Right atrium auricular region (tissue), 2 donors: ENCODE results near the gene DMAC2. TPM values are rescaled to one million over a fixed set of nuclear protein-coding genes. Genes with fewer than 3 reads are reported as not detected.

Source experiments
- DNase-seq: peaks from one replicate; pipeline ENCODE4 v3.0.0-alpha.2; 2019; ENCODE audit warnings: low spot score
- H3K27ac ChIP-seq, 2 donors: fragments of 200-600 bp; sonication (generic); 1 replicate in 1 of 2; 2 replicates in 1 of 2; pipeline ENCODE4 v1.5.1; 2016 to 2019
- H3K27me3 ChIP-seq, 2 donors: fragments of 200-600 bp; sonication (generic); one replicate each; pipeline versions ENCODE4 v1.5.1 to v1.6.0; 2017 to 2019
- H3K36me3 ChIP-seq: fragments of 200-600 bp; sonication (generic); one replicate; pipeline ENCODE4 v1.5.1; 2016
- H3K4me1 ChIP-seq, 2 donors: fragments of 200-600 bp; sonication (generic); one replicate each; pipeline versions ENCODE4 v1.5.1 to v1.6.0; 2017 to 2019
- H3K4me3 ChIP-seq, 2 donors: fragments of 200-600 bp; sonication (generic); 1 replicate in 1 of 2; 2 replicates in 1 of 2; pipeline ENCODE4 v1.5.1; 2017 to 2019; ENCODE audit warnings: mild to moderate bottlenecking in 1 of 2, moderate library complexity in 1 of 2
- H3K9me3 ChIP-seq, 2 donors: fragments of 200-600 bp; sonication (generic); one replicate each; pipeline ENCODE4 v1.5.1; 2019
- total RNA-seq, 2 donors: library from RNA; depleted of rRNA; stranded (reverse); fragments of >200 nt; gene quantifications; one replicate each; pipeline ENCODE4 v1.1.0, GENCODE V29; 2016
- TF ChIP-seq, protein P1 (sequence below), 2 donors: fragments of 200-600 bp; sonication (generic); IDR thresholded peaks; one replicate each; pipeline ENCODE4 v1.5.1; 2019; ENCODE audit warnings: antibody characterized with exemption in 2 of 2

DMAC2 gene
- total RNA-seq, 2 donors from 2014 or later = 63.2 to 88.7 TPM

DNA sequence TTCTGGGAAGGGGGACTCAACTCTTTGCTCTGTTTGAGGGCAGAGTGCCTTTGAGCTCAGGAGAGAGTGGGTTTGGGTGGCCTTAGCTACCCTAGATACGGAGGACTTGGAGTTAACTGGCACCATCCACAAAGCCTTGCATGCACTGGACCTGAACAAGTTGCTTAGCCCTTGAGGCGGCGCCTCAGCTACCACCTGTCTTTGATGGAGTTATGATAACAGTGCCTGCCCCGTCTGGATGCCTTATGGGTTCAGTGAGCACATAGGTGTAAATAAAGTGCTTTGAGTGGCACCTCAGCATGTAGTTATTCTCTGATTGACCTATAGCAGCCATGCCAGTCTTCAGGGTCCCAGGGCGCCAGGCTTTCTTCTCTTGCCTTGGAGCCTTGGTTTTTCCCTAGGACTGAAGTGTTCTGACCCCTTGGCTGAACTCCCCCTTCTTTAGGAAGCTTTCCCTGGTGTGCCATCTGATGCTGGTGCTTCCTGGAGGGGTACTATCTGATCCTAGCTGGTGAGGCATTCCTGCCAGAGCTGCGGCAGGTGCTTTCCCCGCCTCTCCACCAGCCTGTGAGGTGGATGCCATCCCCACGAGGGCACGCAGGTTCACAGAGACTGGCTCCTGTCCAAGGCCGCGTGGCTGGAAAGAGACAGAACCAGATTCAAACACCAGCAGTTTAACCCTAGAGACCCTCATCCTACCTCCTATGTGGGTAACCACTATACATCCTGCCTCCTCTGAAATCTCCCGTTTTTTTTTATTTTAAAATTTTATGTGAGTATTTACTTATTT, 36.3 kb downstream of the DMAC2 start:
- TF ChIP-seq, protein P1, sequence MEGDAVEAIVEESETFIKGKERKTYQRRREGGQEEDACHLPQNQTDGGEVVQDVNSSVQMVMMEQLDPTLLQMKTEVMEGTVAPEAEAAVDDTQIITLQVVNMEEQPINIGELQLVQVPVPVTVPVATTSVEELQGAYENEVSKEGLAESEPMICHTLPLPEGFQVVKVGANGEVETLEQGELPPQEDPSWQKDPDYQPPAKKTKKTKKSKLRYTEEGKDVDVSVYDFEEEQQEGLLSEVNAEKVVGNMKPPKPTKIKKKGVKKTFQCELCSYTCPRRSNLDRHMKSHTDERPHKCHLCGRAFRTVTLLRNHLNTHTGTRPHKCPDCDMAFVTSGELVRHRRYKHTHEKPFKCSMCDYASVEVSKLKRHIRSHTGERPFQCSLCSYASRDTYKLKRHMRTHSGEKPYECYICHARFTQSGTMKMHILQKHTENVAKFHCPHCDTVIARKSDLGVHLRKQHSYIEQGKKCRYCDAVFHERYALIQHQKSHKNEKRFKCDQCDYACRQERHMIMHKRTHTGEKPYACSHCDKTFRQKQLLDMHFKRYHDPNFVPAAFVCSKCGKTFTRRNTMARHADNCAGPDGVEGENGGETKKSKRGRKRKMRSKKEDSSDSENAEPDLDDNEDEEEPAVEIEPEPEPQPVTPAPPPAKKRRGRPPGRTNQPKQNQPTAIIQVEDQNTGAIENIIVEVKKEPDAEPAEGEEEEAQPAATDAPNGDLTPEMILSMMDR (IDR thresholded peaks at IDR 0.05) = no peak
- H3K4me1 ChIP-seq = peaks cover 0 to 19% of the 10 kb centered on the region in 2 donors
- DNase-seq = no peak

GRCh38 chr19:41402010-41402409, 37.7 kb downstream of the DMAC2 start:
- no peak for DNase-seq
- H3K27ac ChIP-seq = no peak overlapping the region
- H3K4me3 ChIP-seq = no peak overlapping the region
- H3K36me3 ChIP-seq = no peaks in the 10 kb centered on the region
- peaks cover 0 to 18% of the 10 kb centered on the region in 2 donors for H3K4me1 ChIP-seq
- TF ChIP-seq, protein P1 (IDR thresholded peaks at IDR 0.05) = no peak
- no peaks in the 10 kb centered on the region for H3K9me3 ChIP-seq
- H3K27me3 ChIP-seq = no peaks in the 10 kb centered on the region

More for the DNA sequence above, 36.3 kb downstream of the DMAC2 start:
- no peaks in the 10 kb centered on the region for H3K36me3 ChIP-seq
- H3K9me3 ChIP-seq = no peaks in the 10 kb centered on the region
- no peak overlapping the region for H3K4me3 ChIP-seq
- H3K27me3 ChIP-seq = no peaks in the 10 kb centered on the region
- H3K27ac ChIP-seq = peak overlapping the region in 1 of 2 donors; percentile 25

GRCh38 chr19:41401483-41401882, 38.2 kb downstream of the DMAC2 start:
- Histone ChIP-seq H3K36me3 (no peaks in the 10 kb centered on the region), H3K9me3 (no peaks in the 10 kb centered on the region), H3K4me1 (peaks cover 0 to 20% of the 10 kb centered on the region in 2 donors), H3K4me3 (no peak overlapping the region), H3K27me3 (no peaks in the 10 kb centered on the region), H3K27ac (no peak overlapping the region)
- TF ChIP-seq, protein P1 (IDR thresholded peaks at IDR 0.05) = no peak
- DNase-seq = no peak

DNA sequence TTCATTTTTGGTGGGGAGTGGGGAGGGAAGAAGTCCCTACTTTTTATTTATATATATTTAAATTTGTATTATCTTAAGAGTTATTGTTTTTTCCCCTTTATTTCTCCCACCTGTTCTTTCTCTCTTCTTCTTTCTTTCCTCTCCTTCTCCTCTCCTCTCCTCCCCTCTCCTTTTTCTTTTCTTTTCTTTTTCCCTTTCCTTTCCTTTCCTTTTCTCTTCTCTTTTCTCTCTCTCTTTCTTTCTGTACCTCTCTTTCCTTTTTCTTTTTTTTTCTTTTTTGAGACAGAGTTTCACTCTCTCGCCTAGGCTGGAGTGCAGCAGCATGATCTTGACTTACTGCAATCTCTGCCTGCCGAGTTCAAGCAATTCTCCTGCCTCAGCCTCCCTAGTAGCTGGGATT, 40.2 kb downstream of the DMAC2 start:
- H3K4me3 ChIP-seq = no peak overlapping the region
- no peaks in the 10 kb centered on the region for H3K36me3 ChIP-seq
- H3K27ac ChIP-seq = no peak overlapping the region
- no peaks in the 10 kb centered on the region for H3K9me3 ChIP-seq
- H3K4me1 ChIP-seq = peaks cover 0 to 17% of the 10 kb centered on the region in 2 donors
- no peaks in the 10 kb centered on the region for H3K27me3 ChIP-seq
- TF ChIP-seq, protein P1 (IDR thresholded peaks at IDR 0.05) = no peak
- no peak for DNase-seq

DNA sequence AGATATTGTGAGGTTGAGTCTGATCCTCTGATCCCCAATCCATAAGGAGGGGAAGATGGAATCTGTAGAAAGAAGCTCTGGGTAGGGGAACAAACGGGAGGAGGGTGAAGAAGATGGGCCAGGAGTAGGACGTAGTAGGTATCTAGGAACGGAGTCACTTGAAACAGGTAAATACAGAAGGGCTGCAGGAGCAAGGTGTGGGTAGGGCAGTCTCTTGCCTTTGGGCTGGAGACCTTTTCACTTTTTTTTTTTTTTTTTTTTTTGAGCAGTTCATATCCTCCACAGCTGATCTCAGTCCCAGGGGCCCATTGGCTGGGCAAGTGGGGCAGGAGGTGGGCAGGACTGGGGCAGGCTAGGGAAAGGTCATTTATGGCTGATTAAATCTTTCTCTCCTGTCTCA, 40.6 kb downstream of the DMAC2 start:
- no peak for DNase-seq
- Histone ChIP-seq H3K4me1 (peaks cover 0 to 17% of the 10 kb centered on the region in 2 donors), H3K36me3 (no peaks in the 10 kb centered on the region), H3K27ac (no peak overlapping the region), H3K4me3 (no peak overlapping the region), H3K27me3 (no peaks in the 10 kb centered on the region), H3K9me3 (no peaks in the 10 kb centered on the region)
- TF ChIP-seq, protein P1 (IDR thresholded peaks at IDR 0.05) = no peak
